GM10847 (cell line): Measurements from ENCODE around the gene MSX1.

Experiments
- POLR2A ChIP-seq: IDR thresholded peaks from 2 replicates; pipeline ENCODE4 v1.6.1; 2011; ENCODE audit not compliant: insufficient read length; ENCODE audit errors: extremely low read depth

MSX1 gene

GRCh38 chr4:4837316-4837715 lies 22.1 kb upstream of the MSX1 start:
- TF ChIP-seq POLR2A: no peak

GRCh38 chr4:4838051-4838935 lies 21.2 kb upstream of the MSX1 start:
- TF ChIP-seq POLR2A: no peak

- TF ChIP-seq POLR2A: no peak
These were observed 20.3 kb upstream of the MSX1 start for GRCh38 chr4:4838936-4839810.

GRCh38 chr4:4840351-4840750 lies 19.1 kb upstream of the MSX1 start:
- no peak for TF ChIP-seq POLR2A

- TF ChIP-seq POLR2A: no peak
These were observed 18.3 kb upstream of the MSX1 start for GRCh38 chr4:4841156-4841555.

GRCh38 chr4:4842476-4843441 lies 16.7 kb upstream of the MSX1 start:
- no peak for TF ChIP-seq POLR2A

- no peak for TF ChIP-seq POLR2A
These were observed 15.7 kb upstream of the MSX1 start for GRCh38 chr4:4843635-4844291.

- no peak for TF ChIP-seq POLR2A
These were observed 14.4 kb upstream of the MSX1 start for GRCh38 chr4:4845027-4845426.

- no peak for TF ChIP-seq POLR2A
These were observed 12.5 kb upstream of the MSX1 start for GRCh38 chr4:4847011-4847410.

- TF ChIP-seq POLR2A: no peak
These were observed 10.9 kb upstream of the MSX1 start for GRCh38 chr4:4848540-4848939.

- no peak for TF ChIP-seq POLR2A
These were observed 10.4 kb upstream of the MSX1 start for GRCh38 chr4:4849106-4849505.

- no peak for TF ChIP-seq POLR2A
These were observed 9.8 kb upstream of the MSX1 start for GRCh38 chr4:4849524-4850193.

GRCh38 chr4:4851081-4851480 lies 8.4 kb upstream of the MSX1 start:
- TF ChIP-seq POLR2A: no peak

- TF ChIP-seq POLR2A: no peak
These were observed 7.6 kb upstream of the MSX1 start for GRCh38 chr4:4851906-4852305.
